Measurements from ENCODE around the gene ASB18. TPM values are rescaled to one million over a fixed set of nuclear protein-coding genes. Genes with fewer than 3 reads are reported as not detected.

ASB18 gene
- total RNA-seq, 1 experiment from 2014 or later = not detected

- TF ChIP-seq USF1 (CRISPR knock-in tag; IDR thresholded peaks at IDR 0.05) (peak; percentile 97), ZNF219 (CRISPR knock-in tag; IDR thresholded peaks at IDR 0.05; ENCODE audit: borderline replicate concordance) (no peak), AR (CRISPR knock-in tag; IDR thresholded peaks at IDR 0.05) (no peak), USF2 (CRISPR knock-in tag; IDR thresholded peaks at IDR 0.05) (peak; percentile 98), TP53 (CRISPR knock-in tag; IDR thresholded peaks at IDR 0.05) (peak; percentile 71; the same call in 1 of the 2 replicates), TCF7 (CRISPR knock-in tag; IDR thresholded peaks at IDR 0.05; ENCODE audit: low read depth) (no peak), NR2C2 (CRISPR knock-in tag; IDR thresholded peaks at IDR 0.05) (peak; percentile 69), MYBL2 (CRISPR knock-in tag; IDR thresholded peaks at IDR 0.05) (no peak; the same call in 1 of the 2 replicates), CREM (CRISPR knock-in tag; IDR thresholded peaks at IDR 0.05) (0 out of 2 replicates have a peak, but pooled peaks have one; percentile 23), EMX1 (CRISPR knock-in tag; IDR thresholded peaks at IDR 0.05) (no peak), KAT7 (CRISPR knock-in tag; IDR thresholded peaks at IDR 0.05; ENCODE audit: borderline replicate concordance) (no peak), ETV6 (CRISPR knock-in tag; IDR thresholded peaks at IDR 0.05) (no peak; the same call in none of the 2 replicates), NR1H2 (CRISPR knock-in tag; IDR thresholded peaks at IDR 0.05) (no peak), HMGXB4 (CRISPR knock-in tag; IDR thresholded peaks at IDR 0.05) (no peak)
- TF ChIP-seq, protein P1, sequence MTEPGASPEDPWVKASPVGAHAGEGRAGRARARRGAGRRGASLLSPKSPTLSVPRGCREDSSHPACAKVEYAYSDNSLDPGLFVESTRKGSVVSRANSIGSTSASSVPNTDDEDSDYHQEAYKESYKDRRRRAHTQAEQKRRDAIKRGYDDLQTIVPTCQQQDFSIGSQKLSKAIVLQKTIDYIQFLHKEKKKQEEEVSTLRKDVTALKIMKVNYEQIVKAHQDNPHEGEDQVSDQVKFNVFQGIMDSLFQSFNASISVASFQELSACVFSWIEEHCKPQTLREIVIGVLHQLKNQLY (CRISPR knock-in tag; IDR thresholded peaks at IDR 0.05) = no peak
- TF ChIP-seq, protein P2, sequence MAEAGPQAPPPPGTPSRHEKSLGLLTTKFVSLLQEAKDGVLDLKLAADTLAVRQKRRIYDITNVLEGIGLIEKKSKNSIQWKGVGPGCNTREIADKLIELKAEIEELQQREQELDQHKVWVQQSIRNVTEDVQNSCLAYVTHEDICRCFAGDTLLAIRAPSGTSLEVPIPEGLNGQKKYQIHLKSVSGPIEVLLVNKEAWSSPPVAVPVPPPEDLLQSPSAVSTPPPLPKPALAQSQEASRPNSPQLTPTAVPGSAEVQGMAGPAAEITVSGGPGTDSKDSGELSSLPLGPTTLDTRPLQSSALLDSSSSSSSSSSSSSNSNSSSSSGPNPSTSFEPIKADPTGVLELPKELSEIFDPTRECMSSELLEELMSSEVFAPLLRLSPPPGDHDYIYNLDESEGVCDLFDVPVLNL (CRISPR knock-in tag; IDR thresholded peaks at IDR 0.05; ENCODE audit: borderline replicate concordance, low read depth) = peak; percentile 67; the same call in 1 of the 2 replicates
- TF ChIP-seq, protein P3, sequence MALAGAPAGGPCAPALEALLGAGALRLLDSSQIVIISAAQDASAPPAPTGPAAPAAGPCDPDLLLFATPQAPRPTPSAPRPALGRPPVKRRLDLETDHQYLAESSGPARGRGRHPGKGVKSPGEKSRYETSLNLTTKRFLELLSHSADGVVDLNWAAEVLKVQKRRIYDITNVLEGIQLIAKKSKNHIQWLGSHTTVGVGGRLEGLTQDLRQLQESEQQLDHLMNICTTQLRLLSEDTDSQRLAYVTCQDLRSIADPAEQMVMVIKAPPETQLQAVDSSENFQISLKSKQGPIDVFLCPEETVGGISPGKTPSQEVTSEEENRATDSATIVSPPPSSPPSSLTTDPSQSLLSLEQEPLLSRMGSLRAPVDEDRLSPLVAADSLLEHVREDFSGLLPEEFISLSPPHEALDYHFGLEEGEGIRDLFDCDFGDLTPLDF (CRISPR knock-in tag; IDR thresholded peaks at IDR 0.05) = no peak
- TF ChIP-seq, protein P4, sequence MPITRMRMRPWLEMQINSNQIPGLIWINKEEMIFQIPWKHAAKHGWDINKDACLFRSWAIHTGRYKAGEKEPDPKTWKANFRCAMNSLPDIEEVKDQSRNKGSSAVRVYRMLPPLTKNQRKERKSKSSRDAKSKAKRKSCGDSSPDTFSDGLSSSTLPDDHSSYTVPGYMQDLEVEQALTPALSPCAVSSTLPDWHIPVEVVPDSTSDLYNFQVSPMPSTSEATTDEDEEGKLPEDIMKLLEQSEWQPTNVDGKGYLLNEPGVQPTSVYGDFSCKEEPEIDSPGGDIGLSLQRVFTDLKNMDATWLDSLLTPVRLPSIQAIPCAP (CRISPR knock-in tag; IDR thresholded peaks at IDR 0.05) = peak; percentile 76; the same call in 1 of the 2 replicates
- TF ChIP-seq, protein P5, sequence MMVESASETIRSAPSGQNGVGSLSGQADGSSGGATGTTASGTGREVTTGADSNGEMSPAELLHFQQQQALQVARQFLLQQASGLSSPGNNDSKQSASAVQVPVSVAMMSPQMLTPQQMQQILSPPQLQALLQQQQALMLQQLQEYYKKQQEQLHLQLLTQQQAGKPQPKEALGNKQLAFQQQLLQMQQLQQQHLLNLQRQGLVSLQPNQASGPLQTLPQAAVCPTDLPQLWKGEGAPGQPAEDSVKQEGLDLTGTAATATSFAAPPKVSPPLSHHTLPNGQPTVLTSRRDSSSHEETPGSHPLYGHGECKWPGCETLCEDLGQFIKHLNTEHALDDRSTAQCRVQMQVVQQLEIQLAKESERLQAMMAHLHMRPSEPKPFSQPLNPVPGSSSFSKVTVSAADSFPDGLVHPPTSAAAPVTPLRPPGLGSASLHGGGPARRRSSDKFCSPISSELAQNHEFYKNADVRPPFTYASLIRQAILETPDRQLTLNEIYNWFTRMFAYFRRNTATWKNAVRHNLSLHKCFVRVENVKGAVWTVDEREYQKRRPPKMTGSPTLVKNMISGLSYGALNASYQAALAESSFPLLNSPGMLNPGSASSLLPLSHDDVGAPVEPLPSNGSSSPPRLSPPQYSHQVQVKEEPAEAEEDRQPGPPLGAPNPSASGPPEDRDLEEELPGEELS (CRISPR knock-in tag; IDR thresholded peaks at IDR 0.05) = peak; percentile 92
- TF ChIP-seq, protein P6, sequence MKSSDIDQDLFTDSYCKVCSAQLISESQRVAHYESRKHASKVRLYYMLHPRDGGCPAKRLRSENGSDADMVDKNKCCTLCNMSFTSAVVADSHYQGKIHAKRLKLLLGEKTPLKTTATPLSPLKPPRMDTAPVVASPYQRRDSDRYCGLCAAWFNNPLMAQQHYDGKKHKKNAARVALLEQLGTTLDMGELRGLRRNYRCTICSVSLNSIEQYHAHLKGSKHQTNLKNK (CRISPR knock-in tag; IDR thresholded peaks at IDR 0.05) = no peak
These were observed 95.8 kb downstream of the ASB18 start, which contains the start of gene GBX2 (continued) for GRCh38 chr2:236168110-236169080.

All from WTC11 (cell line).